HG02973 (cell line): ENCODE measurements around the gene INPP4B.

ENCODE experiments used
- ATAC-seq: cut with Tn5 transposase; IDR thresholded peaks from one replicate; pipeline ENCODE4 v1.9.1; 2021; ENCODE audit warnings: moderate library complexity; ENCODE audit not compliant: unreplicated experiment

The INPP4B gene

DNA sequence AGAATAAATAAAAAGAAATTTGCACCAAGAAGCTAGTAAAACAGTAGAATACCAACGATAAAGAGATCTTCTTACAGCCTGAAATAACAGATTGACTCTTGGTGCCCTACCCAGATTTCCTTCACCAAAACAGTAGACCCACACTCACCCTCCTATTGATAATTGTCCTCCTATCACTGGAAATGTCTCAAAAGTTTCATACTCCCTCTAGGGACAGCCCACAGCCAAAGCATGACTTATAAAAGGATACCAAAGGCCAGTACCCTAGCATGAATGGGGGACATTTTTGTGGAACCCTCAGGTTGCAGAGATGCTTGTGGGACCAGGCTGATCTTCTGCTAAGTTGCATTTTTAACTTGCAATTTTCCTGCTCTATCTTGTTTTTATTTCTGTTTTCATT lies 104.1 kb downstream of the INPP4B start:
- ATAC-seq, result no peak

DNA sequence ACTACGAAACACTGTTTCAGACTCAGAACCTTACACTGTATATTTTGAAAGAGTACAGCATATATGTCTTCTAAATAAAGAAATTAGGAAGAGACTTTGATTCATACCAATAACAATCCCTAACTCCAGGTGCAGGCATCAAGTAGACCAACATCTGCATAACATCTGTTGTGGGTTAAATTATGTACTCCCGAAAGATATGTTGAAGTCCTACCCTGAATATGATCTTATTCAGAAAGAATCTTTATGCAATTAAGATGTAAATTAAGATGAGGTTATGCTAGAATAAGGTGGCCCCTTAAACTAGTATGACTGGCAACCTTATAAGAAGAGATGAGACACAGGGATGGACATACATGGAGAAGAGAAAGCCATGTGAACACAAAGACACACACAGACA lies 117.9 kb downstream of the INPP4B start:
- ATAC-seq, result no peak

GRCh38 chr4:142727149-142727548 lies 119.0 kb downstream of the INPP4B start:
- ATAC-seq, result no peak

- no peak for ATAC-seq
Measured at GRCh38 chr4:142725886-142726285, 120.2 kb downstream of the INPP4B start.

DNA sequence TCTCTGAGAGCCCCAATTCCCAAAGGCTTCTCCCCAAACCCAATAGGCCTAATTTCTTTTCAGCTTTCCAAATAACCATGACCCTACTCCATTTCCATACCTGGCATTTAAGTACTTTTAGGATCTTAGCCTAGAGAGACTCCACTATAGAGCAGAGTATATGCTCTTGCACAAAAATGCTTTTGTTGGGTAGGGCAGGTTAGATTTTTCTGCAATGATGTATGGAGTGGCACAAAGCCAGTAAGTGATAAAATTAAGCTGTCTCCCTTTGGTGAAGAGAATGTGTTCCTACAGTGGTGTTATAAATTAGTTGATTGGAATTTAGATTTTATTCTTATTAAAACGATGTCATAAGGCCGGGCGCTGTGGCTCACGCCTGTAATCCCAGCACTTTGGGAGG lies 124.9 kb downstream of the INPP4B start:
- ATAC-seq, result no peak

GRCh38 chr4:142719854-142720541 lies 126.1 kb downstream of the INPP4B start:
- ATAC-seq, result no peak

- no peak for ATAC-seq
Measured at GRCh38 chr4:142718981-142719380, 127.1 kb downstream of the INPP4B start.

GRCh38 chr4:142715727-142716126 lies 130.4 kb downstream of the INPP4B start:
- no peak for ATAC-seq

DNA sequence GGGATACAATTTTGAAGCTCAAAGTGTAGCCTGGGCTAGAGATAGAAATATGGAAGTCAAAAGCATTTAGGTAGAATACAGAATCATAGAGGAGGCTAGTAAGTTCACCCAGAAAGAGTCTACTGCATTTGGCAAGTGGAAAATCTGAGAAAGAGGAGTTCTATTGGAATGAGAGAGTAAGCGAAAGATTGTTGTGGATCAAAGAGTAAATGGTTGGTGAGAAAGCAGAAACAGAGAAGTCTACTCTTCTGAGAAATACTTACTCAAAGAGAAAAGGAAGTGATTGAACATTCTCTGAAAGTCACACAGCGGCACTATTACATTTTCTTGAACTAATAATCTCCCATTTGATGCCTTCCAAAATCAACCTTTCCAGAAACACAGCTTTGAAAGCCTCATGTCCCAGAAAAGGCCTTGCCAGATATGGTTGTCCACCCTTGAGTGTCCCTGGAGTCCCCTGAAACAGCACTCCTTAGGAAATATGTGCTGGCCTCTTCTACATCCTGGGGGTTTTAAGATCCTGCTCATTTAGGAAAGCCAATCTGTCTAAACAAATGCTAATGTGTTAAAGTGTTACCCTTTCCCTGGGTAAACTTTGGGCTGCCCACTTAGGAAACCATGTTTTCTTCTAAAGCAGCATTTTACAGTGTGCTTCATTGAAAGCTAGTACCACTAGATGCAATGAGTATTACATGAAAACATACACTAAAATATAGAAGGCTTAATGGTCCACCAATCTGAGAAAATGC lies 132.6 kb downstream of the INPP4B start:
- ATAC-seq, result no peak

DNA sequence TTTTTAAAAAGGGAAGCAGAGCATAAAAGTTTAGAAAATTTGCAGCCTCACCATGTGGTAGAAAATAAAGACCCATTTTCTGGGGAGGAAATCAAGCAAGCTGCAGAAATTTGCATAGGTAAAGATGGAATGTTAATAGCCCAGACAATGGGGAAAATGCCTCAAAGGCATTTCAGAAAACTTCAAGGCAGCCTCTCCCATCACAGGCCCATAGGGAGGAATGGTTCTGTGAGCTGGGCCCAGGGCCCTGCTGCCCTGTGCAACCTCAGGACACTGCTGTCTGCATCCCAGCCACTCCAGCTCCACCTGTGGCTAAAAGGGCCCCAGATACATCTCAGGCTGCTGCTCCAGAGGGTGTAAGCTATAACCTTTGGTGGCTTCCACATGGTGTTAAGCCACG lies 137.9 kb downstream of the INPP4B start:
- ATAC-seq, result no peak

DNA sequence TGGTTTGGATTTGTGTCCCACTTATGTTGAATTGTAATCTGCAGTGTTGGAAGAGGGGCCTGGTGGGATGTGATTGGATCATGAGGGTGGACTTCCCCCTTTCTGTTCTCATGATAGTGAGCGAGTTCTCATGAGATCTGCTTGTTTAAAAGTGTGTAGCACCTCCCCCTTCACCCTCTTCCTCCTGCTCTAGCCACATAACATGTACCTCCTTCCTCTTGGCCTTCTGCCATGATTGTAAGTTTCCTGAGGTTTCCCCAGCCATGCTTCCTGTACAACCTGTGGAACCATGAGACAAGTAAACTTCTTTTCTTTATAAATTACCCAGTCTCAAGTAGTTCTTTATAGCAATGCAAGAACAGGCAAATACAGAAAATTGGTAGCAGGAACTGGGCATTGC lies 138.7 kb downstream of the INPP4B start:
- no peak for ATAC-seq

DNA sequence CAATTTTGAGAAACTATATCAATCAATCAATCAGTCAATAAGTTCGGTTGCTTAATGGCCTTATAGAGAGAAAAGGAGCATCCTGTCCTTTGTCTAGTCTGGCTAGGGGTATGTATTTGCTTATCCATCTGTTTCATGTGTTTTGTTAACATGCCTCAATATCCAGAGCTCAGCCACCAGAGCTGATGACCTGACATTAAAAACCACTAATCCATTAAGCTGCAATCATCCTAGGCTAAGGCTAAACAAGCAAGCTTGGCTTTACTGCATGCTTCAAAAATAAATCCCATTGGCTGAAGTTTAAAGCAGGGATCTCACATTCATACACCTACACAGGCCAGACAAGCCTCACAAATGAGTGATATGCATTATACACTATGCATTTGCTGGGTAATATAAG lies 139.7 kb downstream of the INPP4B start:
- no peak for ATAC-seq

GRCh38 chr4:142705820-142706219 lies 140.3 kb downstream of the INPP4B start:
- ATAC-seq, result no peak

DNA sequence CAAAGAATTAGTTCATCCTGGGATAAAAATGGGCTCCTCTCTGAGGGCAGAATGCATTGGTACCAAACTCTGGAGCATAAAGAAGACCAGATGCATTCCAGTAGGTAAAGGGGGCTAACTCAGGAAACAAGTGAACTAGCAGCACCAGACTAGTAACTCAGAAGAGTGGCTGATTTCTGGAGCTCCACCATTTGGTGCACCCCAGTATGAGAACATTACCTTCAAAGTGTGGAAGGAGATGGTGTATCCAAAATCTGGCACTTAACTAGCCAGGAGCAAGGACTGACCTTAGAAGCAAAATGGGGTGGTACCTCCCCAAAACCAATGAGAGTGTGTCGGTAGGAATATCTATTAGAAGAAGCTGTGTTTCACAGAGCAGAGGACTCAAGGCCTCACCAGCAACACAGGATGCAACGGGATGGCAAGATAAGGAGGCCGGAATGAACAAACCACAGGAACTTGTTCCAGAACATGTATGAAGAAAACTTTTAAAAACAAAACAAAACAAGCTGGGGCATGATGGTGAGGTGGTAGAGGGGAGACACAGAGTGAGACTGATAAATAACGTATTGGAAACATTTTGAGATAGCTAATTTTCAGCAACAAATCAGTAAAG lies 142.3 kb downstream of the INPP4B start:
- no peak for ATAC-seq

- no peak for ATAC-seq
Measured at GRCh38 chr4:142701017-142701416, 145.1 kb downstream of the INPP4B start.

DNA sequence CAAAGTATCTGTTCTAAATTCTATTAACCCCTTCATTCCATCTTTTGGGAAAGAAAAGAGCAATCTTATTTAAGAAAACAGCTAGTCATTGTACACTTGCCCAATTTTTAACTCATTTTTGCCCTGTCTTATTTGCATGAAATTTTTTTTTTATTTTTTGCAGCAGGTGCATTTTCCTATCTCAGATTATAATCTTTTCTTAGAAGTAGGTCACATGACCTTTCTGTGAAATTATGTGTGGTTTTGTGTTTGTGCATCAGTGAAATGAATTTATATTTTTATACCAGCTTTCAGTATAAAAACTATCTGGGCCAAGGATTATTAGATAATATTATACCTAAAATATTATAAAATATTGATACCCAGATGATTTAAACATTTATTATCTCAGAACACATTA lies 145.6 kb downstream of the INPP4B start:
- no peak for ATAC-seq

- ATAC-seq, result no peak
Measured at GRCh38 chr4:142698552-142698951, 147.5 kb downstream of the INPP4B start.

GRCh38 chr4:142697928-142698327 lies 148.2 kb downstream of the INPP4B start:
- ATAC-seq, result no peak

GRCh38 chr4:142697320-142697719 lies 148.8 kb downstream of the INPP4B start:
- ATAC-seq, result no peak

GRCh38 chr4:142696334-142697122 lies 149.6 kb downstream of the INPP4B start:
- ATAC-seq, result no peak

GRCh38 chr4:142690406-142691163 lies 155.5 kb downstream of the INPP4B start:
- ATAC-seq, result no peak
